Middle frontal gyrus (tissue), 1 donor: Measurements from ENCODE around the gene ARSI.

Experiments
- DNase-seq: peaks from one replicate; pipeline ENCODE4 v3.0.0-alpha.2; 2015; ENCODE audit warnings: low spot score; ENCODE audit errors: extremely low spot score

The ARSI gene

GRCh38 chr5:150309101-150309885 is 6.6 kb upstream of the ARSI start:
- no peak for DNase-seq

DNA sequence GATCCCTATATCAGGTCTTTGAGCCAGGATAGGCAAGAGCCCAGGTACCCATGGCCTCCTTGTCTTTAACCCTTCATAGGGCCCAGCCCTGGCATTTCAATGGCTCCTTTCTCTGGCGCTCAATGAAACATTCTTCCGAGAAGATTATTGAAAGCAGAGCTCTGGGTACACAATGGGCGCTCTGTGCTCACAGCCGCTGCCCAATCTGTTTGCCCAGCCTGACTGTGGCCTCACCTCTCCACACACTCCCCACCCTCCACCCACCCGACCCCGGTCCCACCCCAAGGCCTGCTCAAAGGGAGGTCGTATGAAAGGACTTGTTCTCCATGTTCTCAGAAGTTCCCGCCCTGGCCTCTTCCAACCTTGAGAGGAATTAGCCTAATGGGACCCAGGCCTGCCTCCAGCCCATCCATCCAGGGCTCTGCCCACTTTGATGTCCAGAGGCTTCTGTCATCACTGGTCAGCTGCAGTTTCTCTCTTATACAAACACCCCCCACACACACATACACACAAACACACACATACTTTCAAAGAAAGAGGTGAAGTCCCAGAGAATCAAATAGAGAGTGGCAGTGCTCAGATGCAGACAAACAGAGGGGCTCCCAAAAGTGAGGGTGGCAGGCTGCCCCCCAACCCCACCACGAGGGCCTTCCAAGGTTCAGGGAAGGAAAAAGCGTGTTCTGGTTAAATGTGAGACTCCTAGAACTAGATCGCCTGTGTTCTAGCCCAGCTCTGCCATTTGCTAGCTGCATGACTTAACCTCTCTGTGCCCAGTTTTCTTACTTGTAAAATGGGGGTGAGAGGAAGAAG is 5.1 kb upstream of the ARSI start:
- no peak for DNase-seq

DNA sequence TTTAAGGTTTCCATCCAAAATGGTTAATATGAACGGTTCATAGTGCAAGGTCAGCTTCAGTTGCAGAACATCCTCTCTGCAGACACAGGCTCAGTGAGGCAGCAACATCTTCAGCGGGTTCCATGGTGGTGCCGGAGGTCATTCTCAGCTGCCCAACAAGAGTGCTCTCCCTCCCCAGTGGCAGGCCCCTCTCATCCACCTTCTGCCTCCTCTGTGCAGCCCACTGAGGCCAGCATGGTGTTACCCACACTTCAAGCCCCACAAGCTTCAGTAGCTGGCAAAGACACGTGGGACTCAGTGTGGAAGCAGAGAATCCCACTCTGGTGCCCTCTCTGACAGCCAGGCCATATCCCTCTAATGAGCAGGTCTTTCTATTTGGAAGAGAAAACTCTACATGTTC is 4.1 kb upstream of the ARSI start:
- DNase-seq = no peak

DNA sequence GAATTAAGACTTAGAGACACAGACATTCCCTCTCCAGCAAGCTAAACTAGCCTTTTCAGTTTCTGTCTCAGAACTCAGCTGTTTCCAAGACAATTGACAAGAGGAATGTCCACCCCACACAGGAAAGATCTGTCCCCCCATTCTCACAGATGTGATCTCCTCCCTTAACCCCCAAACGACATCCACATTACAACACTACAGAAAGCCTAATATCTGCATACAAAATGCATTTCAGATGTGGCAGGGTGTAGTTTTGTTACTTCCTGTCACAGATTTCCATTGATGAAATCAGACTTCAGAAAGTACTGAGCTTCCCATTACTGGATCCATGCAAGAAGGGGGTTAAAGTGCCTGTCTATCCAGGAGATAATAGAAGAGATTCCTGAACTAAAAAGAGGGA is 2.9 kb upstream of the ARSI start:
- DNase-seq = no peak

- DNase-seq = no peak
Measured at GRCh38 chr5:150305095-150305494, 2.4 kb upstream of the ARSI start.

DNA sequence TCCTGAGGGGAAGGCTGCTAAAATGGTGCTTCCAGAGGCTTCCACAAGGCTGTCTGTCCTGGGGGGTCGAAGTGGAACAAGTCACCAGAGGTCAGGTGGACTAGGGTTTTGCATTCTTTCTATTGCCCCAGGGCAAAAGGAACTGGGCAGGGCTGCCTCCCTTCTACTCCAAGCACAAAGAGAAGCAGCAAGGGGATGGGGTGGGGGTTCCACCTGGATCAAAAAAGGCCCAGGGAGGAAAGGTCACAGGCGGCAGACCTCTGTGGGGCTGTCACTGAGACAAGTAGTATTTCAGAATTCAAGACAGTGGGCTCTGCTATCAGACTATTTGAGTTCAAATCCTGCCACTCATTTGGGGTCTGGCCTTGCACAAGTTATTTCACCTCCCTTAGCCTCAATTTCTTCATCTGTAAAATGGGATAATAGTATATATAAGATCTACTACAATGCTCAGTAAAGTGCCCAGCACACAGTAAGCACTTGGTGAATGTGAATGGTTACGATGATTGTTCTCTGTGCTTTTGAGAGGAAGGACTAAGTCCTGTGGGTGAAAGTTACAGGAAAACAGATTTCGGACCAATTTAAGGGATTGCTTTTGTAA is 1.9 kb upstream of the ARSI start:
- no peak for DNase-seq

DNA sequence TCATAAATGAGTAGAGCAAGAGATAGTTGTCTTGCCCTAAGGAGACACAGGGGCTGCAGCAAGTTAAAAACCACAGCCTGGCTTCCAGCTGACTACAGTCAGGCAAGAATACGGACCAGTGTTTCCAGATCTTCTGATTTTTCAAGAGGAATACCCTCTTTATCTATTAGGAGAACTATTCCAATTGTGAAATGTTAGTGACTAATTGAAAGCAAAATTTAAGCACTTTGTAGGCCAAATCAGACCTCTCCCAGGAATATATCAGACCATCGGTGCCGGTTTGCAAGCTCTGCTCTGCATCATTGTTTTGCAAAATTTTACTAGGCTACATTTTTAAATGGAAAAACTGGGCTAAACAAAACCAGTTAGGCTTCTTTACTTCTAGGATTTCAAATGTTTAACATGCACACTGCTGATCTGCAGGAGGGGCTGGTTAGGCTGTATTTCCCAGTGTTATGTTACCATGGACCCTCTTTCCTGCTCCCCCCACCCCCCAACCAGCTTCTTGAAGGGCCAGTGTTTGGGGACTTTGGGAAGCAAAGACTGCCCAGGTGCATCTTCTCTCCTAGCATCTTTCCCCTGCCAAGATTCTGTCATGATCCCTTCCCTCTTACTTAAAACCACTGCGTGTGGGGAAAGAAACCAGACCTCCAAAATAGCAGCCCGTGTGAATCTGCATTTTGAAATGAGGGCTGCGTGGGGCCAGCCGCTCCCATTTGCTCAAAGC is 1.1 kb upstream of the ARSI start:
- no peak for DNase-seq

GRCh38 chr5:150303070-150303615 is 438 bp upstream of the ARSI start:
- DNase-seq = no peak

DNA sequence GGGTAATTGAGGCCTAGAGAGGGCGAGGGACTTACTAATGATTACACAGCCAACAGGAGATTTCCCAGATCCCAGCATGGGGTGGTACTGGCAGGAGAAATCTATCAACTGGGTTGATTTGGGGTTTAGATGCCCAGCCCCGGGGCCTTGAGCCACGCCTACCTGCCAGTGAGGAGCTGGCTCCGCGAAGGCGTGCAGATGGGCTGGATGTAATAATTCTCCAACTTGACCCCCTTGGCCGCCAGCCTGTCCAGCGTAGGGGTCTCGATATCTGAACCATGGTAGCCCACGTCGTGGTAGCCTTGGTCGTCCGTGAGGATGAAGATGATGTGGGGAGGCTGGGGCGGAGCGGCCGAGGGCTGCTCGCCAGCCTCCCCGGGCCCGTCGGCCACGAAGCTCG is 804 bp downstream of the ARSI start:
- DNase-seq = no peak

DNA sequence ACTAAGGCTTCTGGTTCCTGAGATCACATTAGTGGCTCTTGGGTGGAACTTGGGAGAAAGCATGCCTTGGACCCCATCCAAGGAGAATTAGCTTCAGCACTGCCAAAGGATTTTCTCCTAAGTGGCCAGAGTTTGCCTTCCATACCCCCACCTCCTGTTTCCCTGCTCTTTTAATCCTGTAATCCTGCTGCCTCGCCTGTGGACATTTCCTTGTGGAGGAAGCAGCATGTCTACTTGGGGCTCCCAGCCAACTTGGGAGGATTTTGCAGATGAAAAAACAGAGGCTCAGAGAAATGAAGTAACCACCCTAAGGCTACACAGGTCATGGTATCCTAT is 1.6 kb downstream of the ARSI start:
- no peak for DNase-seq

DNA sequence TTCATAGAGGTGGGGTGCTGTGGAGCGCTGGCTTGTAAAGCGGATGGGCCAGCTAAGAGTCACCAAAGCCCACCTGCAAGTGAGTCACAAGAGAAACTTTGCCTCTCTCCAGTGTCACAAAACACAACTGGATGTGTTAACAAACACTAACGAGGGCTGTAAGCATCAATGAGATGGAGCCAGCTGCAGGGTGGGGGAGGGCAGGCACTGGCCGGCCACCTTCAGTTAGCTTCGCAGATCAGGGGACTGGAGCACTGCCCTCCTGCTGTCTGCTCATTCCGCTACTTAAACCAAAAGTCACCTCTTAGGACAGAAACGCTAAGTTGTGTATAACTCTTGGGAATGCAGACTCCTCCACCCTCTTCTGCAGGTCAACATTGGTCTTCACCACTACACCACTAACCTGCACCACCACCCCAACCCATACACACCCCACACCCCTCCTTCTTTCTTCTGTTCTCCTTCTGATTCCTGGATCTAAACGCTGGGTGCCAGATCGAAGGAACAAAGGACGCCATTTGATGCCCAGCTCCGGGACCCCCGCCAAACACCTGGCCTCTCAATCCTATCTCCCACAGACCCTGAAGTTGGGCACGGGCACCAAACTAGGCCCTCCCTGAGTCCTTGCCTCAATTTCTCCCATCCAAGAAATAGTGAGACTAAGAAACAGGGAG is 2.1 kb downstream of the ARSI start:
- no peak for DNase-seq

- DNase-seq = no peak
Measured at GRCh38 chr5:150299571-150300327, 3.0 kb downstream of the ARSI start.

- no peak for DNase-seq
Measured at GRCh38 chr5:150298701-150299451, 3.8 kb downstream of the ARSI start.

DNA sequence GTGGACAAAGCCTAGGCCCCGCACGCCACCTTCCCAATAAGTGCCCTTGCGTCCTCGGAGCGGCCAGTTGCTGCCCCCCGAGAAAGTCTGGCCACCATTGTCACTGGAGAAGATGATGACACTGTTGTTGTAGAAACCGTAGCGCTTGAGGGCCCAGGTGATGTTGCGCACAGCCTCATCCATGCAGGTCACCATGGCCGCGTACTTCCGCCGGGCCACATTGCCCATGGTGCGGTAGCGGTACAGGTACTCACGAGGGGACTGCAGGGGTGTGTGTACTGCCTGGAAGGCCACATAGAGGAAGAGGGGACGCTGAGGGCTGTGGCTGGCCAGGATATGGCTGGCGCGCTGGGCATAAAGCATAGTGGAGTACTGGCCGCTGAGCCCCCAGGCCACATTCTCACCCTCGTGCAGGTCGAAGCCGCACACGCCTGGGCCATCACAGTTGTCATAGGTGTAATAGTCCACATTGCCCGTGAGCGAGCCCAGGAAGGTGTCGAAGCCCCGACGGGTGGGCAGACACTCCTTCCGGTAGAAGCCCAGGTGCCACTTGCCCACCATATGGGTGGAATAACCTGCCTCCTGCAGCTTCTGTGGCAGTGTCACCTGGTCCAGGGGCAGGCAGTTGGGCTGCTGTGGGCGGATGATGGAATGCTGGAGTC is 4.6 kb downstream of the ARSI start:
- no peak for DNase-seq

DNA sequence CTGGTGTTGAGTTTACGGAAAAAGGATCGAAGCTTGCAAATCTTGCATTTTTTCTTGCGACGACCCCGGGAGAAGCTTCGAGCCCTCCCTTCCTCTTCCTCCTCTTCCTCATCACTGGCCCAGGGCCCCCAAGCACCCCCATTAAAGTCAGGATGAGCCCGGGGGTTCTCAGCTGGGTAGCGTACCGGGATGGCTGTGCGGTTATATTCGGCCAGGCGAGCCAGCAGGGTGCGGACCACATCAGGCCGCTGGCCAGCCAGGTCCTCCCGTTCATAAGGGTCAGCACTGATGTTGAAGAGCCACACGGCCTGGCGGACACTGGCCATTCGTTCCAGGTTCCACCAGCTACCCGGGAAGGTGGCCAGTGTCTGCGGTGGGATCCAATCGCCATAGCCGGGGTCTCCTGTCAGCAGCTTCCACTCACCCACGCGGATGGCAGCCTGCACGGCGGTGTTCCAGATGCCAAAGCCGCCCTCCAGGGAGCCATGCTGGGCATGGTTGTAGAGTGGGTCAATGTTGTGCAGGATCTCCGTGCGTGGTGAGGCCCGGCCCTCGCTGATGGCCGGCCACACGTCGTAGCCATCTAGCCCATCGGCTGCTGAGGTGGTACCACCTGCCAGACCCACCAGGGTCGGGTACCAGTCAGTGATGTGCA is 5.3 kb downstream of the ARSI start:
- DNase-seq = no peak

DNA sequence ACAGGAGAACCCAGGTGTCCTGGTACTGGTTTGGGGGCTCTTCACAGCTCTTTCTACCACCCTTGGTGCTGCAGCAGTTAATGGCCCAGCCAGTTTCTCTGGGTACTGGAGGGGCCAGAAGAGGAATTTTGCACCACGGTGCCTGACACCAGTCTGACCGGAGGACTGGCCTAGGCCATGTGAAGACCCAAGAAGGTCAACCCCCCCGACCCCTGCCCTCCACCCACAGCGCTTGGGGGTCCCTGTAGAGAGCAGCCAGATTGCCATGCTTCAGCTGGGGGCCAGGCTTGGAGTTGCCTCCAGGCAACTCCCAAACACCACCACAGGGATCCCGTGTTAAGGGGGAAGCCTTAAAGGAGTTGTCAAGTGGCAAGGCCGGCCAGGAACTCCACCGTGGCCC is 6.2 kb downstream of the ARSI start:
- no peak for DNase-seq

DNA sequence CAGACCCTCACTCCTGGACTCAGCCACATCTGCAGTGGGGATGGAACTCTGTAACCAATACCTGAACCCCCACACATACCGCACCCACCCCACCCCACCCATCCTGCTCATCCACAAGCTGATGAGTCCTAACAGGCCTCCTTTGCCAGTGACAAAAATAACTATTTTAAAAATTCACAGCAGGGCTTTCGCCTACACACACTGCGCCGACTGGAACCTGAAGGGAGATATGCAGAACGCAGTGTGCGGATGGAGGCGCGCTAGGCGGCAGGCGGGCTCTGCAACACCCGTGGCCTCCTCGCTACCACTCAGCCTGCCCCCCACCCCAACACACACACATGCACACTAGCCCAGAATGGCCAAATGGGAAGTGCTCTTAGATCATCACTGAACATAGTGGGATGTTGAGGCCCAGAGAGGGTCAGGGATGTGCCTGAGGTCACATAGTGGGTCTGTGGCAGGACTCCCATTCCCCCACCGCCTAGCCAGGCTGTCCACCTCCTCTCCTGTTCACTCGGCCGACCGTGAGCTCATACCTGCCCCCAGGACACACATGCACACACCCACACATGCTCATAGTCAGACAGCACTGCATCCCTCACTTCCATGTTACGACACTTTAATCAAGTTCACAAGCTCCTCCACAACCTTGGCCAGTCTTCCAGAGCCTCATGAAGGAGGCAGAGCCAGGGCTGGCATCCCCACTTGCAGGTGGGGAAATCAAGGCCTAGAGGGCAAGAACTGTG is 6.8 kb downstream of the ARSI start:
- DNase-seq = peak; percentile 62

- DNase-seq = no peak
Measured at GRCh38 chr5:150295172-150295634, 7.5 kb downstream of the ARSI start.
